GM21367 (cell line): ENCODE measurements around the gene DBX2.
"Not testable (repeated sequence)": the region's sequence is repeated elsewhere in the genome, so short reads cannot be mapped to it uniquely, and the experiment has no call there.

Source experiments
- ATAC-seq: cut with Tn5 transposase; IDR thresholded peaks from one replicate; pipeline ENCODE4 v1.9.1; 2021; ENCODE audit not compliant: unreplicated experiment

DBX2 gene

GRCh38 chr12:45050751-45051571 lies at the start of gene DBX2:
DBX2 (minus strand) TSS chr12:45051099; CDS start chr12:45050927, 172 bp downstream.
- no peak for ATAC-seq

DNA sequence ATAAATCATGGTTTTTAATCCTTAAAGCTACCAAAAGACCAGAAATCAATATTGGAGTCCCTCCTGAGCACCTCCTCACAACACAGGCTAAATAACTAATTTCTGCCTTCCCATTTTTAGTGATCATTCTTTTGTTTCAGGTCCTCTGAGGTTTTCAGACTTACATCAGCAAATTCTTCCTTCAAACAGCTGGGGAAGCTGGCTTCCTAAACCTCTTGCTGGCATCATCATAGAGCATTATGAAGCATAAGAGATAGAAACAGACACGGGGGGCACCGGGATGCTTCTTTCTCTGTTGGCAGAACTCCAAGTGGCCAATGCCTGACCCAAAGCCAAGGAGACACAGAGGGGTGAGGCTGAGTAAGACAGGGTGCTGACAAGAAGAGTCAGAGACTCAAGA lies 47.9 kb upstream of the DBX2 start:
- no peak for ATAC-seq

DNA sequence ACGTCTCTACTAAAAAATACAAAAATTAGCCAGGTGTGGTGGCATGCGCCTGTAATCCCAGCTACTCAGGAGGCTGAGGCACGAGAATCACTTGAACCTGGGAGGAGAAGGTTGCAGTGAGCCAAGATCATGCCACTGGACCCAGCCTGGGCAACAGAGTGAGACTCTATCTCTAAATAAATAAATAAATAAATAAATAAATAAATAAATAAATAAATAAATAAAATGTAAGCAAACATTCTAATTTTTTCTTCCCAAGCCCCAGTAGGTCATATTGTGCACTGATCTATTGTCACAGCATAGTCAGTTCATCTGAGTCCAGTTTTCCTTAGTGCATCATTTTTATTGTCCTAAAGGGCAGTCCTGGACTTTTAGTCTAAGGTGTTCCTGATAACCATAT lies 44.5 kb upstream of the DBX2 start:
- not testable (repeated sequence) for ATAC-seq

DNA sequence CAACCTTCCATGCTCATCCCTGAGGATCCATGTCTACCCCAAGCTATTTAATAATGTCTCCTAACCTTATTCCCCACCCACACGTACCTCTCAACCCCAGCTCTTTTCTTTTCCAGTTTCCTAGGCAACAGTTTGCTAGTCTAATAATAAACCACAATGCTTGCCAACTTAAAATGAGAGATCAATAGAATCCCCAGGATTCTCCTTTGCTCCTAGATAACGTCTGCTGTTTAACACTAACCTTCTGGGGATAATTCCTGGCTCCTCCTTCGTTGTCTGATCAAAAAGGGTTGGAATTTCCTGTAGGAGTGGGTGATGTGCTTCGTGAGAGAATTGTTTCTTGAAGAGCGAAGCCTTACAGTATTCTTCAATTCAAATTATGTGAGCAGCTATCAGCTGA lies 42.2 kb upstream of the DBX2 start:
- ATAC-seq, result no peak

DNA sequence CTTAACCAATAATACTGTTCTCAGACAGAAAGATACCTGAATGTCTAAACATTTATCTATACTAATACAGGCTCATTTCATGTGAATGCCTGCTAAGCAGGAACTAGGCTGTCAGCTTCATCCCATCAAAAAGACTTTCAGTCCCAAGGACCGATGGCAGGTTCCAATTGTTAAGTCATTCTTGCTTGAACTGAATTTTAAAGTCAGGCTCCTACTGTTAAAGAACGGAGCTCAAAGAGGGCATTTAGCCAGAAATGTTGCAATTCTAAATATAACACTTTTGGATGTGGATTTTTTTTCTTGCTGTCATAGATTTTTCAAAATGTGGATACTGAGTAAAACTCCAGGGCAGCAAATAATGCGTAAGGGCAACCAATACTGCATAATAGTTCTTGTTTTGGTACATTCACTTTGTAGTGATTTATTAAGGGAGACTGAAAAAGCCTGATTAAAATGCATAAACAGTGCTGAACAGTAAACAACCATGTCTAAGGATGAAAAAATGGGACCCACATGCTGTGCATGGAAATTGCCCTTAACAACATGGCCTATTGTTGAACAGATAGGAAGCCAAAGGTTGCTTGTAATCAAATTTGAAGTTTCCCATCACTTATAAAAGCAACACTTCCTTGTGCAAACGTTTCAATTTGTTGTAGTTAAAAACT lies 38.6 kb upstream of the DBX2 start:
- no peak for ATAC-seq

GRCh38 chr12:45088608-45089007 lies 37.7 kb upstream of the DBX2 start:
- ATAC-seq, result no peak

DNA sequence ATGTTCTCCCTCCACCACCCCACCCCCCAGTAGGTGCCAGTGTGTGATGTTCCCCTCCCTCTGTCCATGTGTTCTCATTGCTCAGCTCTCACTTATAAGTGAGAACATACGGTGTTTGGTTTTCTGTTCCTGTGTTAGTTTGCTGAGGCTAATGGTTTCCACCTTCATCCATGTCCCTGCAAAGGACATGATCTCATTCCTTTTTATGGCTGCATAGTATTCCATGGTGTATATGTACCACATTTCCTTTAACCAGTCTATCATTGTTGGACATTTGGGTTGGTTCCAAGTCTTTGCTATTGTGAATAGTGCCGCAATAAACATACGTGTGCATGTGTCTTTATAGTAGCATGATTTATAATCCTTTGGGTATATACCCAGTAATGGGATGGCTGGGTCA lies 33.3 kb upstream of the DBX2 start:
- not testable (repeated sequence) for ATAC-seq

- no peak for ATAC-seq
Measured at GRCh38 chr12:45077251-45077650, 26.4 kb upstream of the DBX2 start.

DNA sequence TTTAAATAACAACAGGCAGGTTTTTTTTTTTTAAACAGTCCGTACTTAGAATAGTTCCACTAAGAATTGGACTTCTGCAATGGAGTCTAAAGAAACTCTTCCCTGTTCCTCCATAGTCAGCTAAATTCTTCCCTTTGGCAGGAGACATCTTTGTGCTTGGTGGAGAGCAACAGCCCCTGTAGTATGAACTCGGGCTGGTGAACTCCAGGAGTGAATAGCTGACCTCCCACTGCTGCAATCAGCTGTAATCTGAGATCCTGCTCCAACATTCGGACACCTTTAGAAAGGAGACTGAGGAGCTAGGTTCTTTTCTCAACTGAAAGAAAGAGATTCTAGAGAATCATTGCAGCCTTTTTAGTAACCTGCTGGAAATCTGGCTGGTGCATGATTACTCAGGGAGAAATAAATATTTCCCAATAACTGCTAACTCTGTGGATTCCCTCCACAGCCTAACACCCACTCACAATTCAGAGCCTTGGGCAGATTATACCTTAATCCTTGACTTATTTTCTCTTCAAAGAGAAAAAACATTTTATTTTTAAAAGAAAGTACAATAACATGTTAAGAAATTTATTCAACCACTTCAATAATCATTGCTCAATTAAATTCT lies 25.6 kb upstream of the DBX2 start:
- ATAC-seq, result no peak

GRCh38 chr12:45075587-45076282 lies 24.8 kb upstream of the DBX2 start:
- ATAC-seq, result no peak

- ATAC-seq, result no peak
Measured at GRCh38 chr12:45065125-45065626, 14.3 kb upstream of the DBX2 start.

- ATAC-seq, result no peak
Measured at GRCh38 chr12:45060976-45061375, 10.1 kb upstream of the DBX2 start.

DNA sequence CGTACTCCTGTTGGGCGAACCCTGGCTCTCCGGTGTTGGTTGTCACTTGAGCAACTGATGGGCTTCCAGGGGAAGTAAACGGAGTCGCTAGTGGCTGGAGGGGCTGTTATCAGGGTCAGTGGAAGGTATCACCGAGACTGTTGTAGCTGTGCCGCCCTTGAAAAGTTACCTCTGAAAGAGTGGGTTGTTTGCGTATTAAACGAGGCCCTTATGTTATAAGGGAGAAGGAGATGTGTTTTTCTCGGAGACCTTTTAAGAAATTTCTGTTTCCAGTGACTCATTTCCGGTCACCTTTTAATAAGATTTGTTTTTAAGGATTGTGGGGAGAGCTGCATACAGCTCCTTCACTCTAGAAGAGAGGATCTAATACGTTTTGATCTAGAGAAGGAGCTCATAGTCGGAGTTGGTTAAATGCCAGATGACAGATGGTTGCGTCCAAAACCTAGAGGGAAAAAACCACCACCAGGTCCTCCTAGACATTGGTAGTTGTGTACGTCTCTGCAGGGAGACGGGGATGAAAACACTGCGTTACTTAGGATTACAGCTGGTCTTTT lies 750 bp upstream of the DBX2 start:
- ATAC-seq, result no peak

DNA sequence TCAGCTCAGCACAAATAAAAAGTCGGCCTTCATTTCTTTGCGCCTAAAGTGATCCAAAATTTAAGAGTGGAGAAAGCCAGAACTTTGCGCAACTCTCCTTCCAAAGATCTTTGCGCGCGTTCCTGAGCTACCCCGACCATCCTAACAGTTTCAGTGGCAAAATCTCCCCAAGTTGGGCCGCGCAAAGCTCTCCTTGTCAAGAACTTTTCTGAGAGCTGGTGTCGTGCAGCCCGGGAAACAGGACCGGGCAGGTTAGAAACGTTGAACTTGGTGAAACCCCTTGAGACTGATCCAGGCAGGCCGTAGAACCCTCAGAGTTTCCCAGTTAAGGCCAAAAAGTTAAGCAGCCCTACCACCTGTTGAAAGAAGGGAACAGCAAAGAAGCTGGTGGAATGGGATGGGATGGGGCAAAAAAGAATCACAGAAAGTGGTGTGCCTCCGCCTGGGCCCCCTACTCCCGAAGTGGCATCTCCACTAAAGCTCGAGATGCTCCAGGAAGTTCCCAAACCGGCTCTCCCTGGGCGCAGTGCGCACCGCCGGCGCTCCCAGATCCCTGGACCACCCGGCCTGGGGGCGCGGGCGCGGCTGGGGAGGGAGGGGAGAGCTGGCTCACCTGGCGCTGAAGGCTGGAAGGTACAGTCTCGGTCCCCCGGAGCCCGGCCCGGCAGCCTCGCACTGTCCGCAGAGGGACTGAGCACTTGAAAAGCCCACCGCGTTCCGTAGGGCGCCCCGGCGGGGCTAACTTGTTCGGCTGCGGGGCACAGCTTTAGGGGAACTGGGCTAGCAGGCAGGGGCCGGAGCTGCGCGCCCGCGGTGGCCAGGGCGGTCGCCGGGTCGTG lies 768 bp downstream of the DBX2 start:
- no peak for ATAC-seq

DNA sequence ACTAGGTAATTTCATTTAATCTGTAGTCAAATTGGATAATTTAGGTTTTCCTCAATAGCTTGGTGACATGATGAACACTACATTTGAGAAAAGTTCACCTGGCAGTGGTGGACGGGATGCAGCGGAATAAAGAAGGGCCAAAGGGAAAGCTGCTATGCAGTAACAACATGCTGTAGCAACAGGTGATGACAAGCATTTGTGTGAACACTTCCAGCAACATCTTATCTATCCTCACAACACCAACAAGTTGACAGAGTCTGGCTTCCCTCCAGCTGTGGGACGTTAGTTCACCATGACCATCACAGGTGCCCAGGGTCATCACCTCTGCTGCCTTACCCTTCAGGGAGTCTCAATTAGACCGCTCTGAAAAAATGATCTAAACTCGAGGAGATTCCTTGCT lies 8.3 kb downstream of the DBX2 start:
- ATAC-seq, result no peak

GRCh38 chr12:45040977-45041376 lies 9.9 kb downstream of the DBX2 start:
- no peak for ATAC-seq

DNA sequence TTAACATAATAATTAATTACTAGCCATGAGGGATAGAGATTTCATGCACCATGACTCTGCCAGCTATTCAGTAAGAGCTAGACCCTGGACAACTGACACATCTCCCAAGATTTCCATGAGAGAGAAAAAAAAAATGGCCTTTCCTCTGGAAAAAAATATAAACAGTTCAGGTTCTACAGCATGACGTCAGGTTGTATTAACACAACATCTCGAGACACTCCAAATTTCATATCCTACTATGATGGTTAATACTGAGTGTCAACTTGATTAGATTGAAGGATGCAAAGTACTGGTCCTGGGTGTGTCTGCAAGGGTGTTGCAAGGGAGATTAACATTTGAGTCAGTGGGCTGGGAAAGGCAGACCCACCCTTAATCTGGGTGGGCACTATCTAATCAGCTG lies 11.1 kb downstream of the DBX2 start:
- ATAC-seq, result no peak

- ATAC-seq, result no peak
Measured at GRCh38 chr12:45034861-45035265, 16.0 kb downstream of the DBX2 start.

GRCh38 chr12:45017916-45018315 lies 33.0 kb downstream of the DBX2 start:
- no peak for ATAC-seq

GRCh38 chr12:45014396-45014795 lies 36.5 kb downstream of the DBX2 start:
- no peak for ATAC-seq
